Karpas-422 (cell line): Measurements from ENCODE around the gene HIF1A. TPM values are rescaled to one million over a fixed set of nuclear protein-coding genes. Genes with fewer than 3 reads are reported as not detected.

Experiments used
- DNase-seq: peaks from one replicate; pipeline ENCODE4 v3.0.0-alpha.2; 2015
- H2AFZ ChIP-seq: fragments of 200-600 bp; sonication (generic); 2 replicates; pipeline ENCODE4 v1.6.1; 2014; ENCODE audit warnings: antibody characterized with exemption, low read length, mixed read lengths
- H3K27ac ChIP-seq: fragments of 200-600 bp; sonication (generic); 2 replicates; pipeline ENCODE4 v1.5.1; 2014; ENCODE audit warnings: mild to moderate bottlenecking, low read length, moderate library complexity
- H3K27me3 ChIP-seq: fragments of 200-600 bp; sonication (generic); 2 replicates; pipeline ENCODE4 v1.6.1; 2014; ENCODE audit warnings: low read length, mixed read lengths
- H3K36me3 ChIP-seq: fragments of 200-600 bp; sonication (generic); 2 replicates; pipeline ENCODE4 v1.6.1; 2014; ENCODE audit warnings: low read length, mixed read lengths; ENCODE audit not compliant: insufficient read depth
- H3K4me1 ChIP-seq: fragments of 200-600 bp; sonication (generic); 2 replicates; pipeline ENCODE4 v1.6.1; 2014; ENCODE audit warnings: mild to moderate bottlenecking, low read length, mixed read lengths
- H3K4me2 ChIP-seq: fragments of 200-600 bp; sonication (generic); 2 replicates; pipeline ENCODE4 v1.6.1; 2014; ENCODE audit warnings: low read length, low read depth, mild to moderate bottlenecking; ENCODE audit not compliant: poor library complexity, severe bottlenecking
- H3K4me3 ChIP-seq: fragments of 200-600 bp; sonication (generic); 2 replicates; pipeline ENCODE4 v1.5.1; 2014; ENCODE audit warnings: mild to moderate bottlenecking, antibody characterized with exemption, low read length, mixed read lengths
- H3K79me2 ChIP-seq: fragments of 200-600 bp; sonication (generic); 2 replicates; pipeline ENCODE4 v1.6.1; 2014; ENCODE audit warnings: mild to moderate bottlenecking, low read length, mixed read lengths
- H3K9ac ChIP-seq: fragments of 200-600 bp; sonication (generic); 2 replicates; pipeline ENCODE4 v1.6.0; 2014; ENCODE audit warnings: low read length
- H3K9me2 ChIP-seq: fragments of 200-600 bp; sonication (generic), shearing (Covaris generic); replicated peaks from 2 replicates; pipeline ENCODE4 v1.6.0; 2014; ENCODE audit warnings: mild to moderate bottlenecking, low read length, moderate library complexity; ENCODE audit not compliant: insufficient read depth
- H3K9me3 ChIP-seq: fragments of 300-700, 200-600 bp; sonication (generic); 2 replicates; pipeline ENCODE4 v1.6.1; 2014; ENCODE audit warnings: low read length, mixed read lengths
- H4K20me1 ChIP-seq: fragments of 200-600 bp; sonication (generic); 2 replicates; pipeline ENCODE4 v1.6.1; 2014; ENCODE audit warnings: mild to moderate bottlenecking, antibody characterized with exemption, low read length, low read depth; ENCODE audit not compliant: insufficient read depth
- total RNA-seq: library from RNA; depleted of rRNA; stranded (reverse); fragments of >200 nt; shearing (Covaris generic); gene quantifications from 2 replicates; pipeline ENCODE4 v1.2.3, GENCODE V29; 2014; ENCODE audit warnings: low replicate concordance; rRNA removed

HIF1A gene
- 111 and 233 TPM in 2 replicates for total RNA-seq

GRCh38 chr14:61694830-61695694 lies at the start of gene HIF1A:
Gene HIF1A (plus strand): TSS chr14:61695513. CDS start chr14:61695805, 292 bp downstream.
- Histone ChIP-seq H3K9me3 (peaks cover 9% of the 10 kb centered on the region), H3K79me2 (peaks cover 47% of the 10 kb centered on the region), H3K36me3 (peaks cover under 1% of the 10 kb centered on the region; the same call in 1 of the 2 replicates), H2AFZ (peak within 1 kb of the TSS; percentile 36), H3K27me3 (peaks cover 3% of the 10 kb centered on the region; the same call in 1 of the 2 replicates), H3K4me3 (peak within 1 kb of the TSS; percentile 91), H4K20me1 (peaks cover 38% of the 10 kb centered on the region), H3K9me2 (no peaks in the 10 kb centered on the region), H3K9ac (peak within 1 kb of the TSS; percentile 98), H3K4me1 (peaks cover 41% of the 10 kb centered on the region), H3K27ac (peak within 1 kb of the TSS; percentile 87), H3K4me2 (peak within 1 kb of the TSS; percentile 88)
- peak; percentile 100 for DNase-seq

- H4K20me1 ChIP-seq, result no peaks in the 10 kb centered on the region
- H3K36me3 ChIP-seq, result no peaks in the 10 kb centered on the region
- no peak overlapping the region for H3K4me2 ChIP-seq
- H3K9me3 ChIP-seq, result no peaks in the 10 kb centered on the region
- DNase-seq, result no peak
- H3K9ac ChIP-seq, result no peak overlapping the region
- H3K4me1 ChIP-seq, result peaks cover 61% of the 10 kb centered on the region
- H3K27ac ChIP-seq, result peak overlapping the region; percentile 96
- no peaks in the 10 kb centered on the region for H3K79me2 ChIP-seq
- H3K27me3 ChIP-seq, result no peaks in the 10 kb centered on the region
- H2AFZ ChIP-seq, result peak overlapping the region; percentile 11
- H3K4me3 ChIP-seq, result no peak overlapping the region
- H3K9me2 ChIP-seq, result no peaks in the 10 kb centered on the region
Measured at GRCh38 chr14:61646366-61647116, 48.8 kb upstream of the HIF1A start.

- no peak overlapping the region for H2AFZ ChIP-seq
- H4K20me1 ChIP-seq, result no peaks in the 10 kb centered on the region
- H3K4me1 ChIP-seq, result peaks cover 62% of the 10 kb centered on the region
- H3K9me2 ChIP-seq, result no peaks in the 10 kb centered on the region
- no peak overlapping the region for H3K4me2 ChIP-seq
- H3K79me2 ChIP-seq, result no peaks in the 10 kb centered on the region
- no peaks in the 10 kb centered on the region for H3K9me3 ChIP-seq
- no peak overlapping the region for H3K4me3 ChIP-seq
- DNase-seq, result no peak
- no peak overlapping the region for H3K9ac ChIP-seq
- H3K27me3 ChIP-seq, result no peaks in the 10 kb centered on the region
- H3K27ac ChIP-seq, result no peak overlapping the region
- H3K36me3 ChIP-seq, result no peaks in the 10 kb centered on the region
Measured at GRCh38 chr14:61647704-61648103, 47.6 kb upstream of the HIF1A start.

- H3K36me3 ChIP-seq, result no peaks in the 10 kb centered on the region
- no peak for DNase-seq
- H3K9me2 ChIP-seq, result no peaks in the 10 kb centered on the region
- no peak overlapping the region for H3K4me3 ChIP-seq
- no peak overlapping the region for H2AFZ ChIP-seq
- no peaks in the 10 kb centered on the region for H3K9me3 ChIP-seq
- no peaks in the 10 kb centered on the region for H4K20me1 ChIP-seq
- H3K27ac ChIP-seq, result no peak overlapping the region
- no peak overlapping the region for H3K9ac ChIP-seq
- no peaks in the 10 kb centered on the region for H3K79me2 ChIP-seq
- H3K4me1 ChIP-seq, result peaks cover 62% of the 10 kb centered on the region
- H3K4me2 ChIP-seq, result no peak overlapping the region
- H3K27me3 ChIP-seq, result no peaks in the 10 kb centered on the region
Measured at GRCh38 chr14:61648377-61648776, 46.9 kb upstream of the HIF1A start.

GRCh38 chr14:61649283-61649682 lies 46.0 kb upstream of the HIF1A start:
- H4K20me1 ChIP-seq, result no peaks in the 10 kb centered on the region
- peaks cover 62% of the 10 kb centered on the region for H3K4me1 ChIP-seq
- H3K4me3 ChIP-seq, result no peak overlapping the region
- no peaks in the 10 kb centered on the region for H3K79me2 ChIP-seq
- no peaks in the 10 kb centered on the region for H3K9me3 ChIP-seq
- H3K4me2 ChIP-seq, result no peak overlapping the region
- H3K27ac ChIP-seq, result no peak overlapping the region
- no peaks in the 10 kb centered on the region for H3K9me2 ChIP-seq
- H3K9ac ChIP-seq, result no peak overlapping the region
- no peak overlapping the region for H2AFZ ChIP-seq
- no peaks in the 10 kb centered on the region for H3K27me3 ChIP-seq
- no peaks in the 10 kb centered on the region for H3K36me3 ChIP-seq
- DNase-seq, result no peak

- Histone ChIP-seq H3K9ac (no peak overlapping the region), H2AFZ (no peak overlapping the region), H3K4me3 (no peak overlapping the region), H3K36me3 (no peaks in the 10 kb centered on the region), H3K4me1 (peaks cover 45% of the 10 kb centered on the region), H3K27ac (peak overlapping the region; percentile 35), H4K20me1 (no peaks in the 10 kb centered on the region), H3K9me2 (no peaks in the 10 kb centered on the region), H3K79me2 (no peaks in the 10 kb centered on the region), H3K27me3 (no peaks in the 10 kb centered on the region), H3K4me2 (peak overlapping the region; percentile 43), H3K9me3 (no peaks in the 10 kb centered on the region)
- no peak for DNase-seq
Measured at GRCh38 chr14:61651355-61651754, 44.0 kb upstream of the HIF1A start.

GRCh38 chr14:61652526-61653262 lies 42.6 kb upstream of the HIF1A start:
- Histone ChIP-seq H2AFZ (0 out of 2 replicates have a peak overlapping the region, but pooled peaks have one; percentile 3), H3K79me2 (no peaks in the 10 kb centered on the region), H3K27ac (peak overlapping the region; percentile 35), H3K4me3 (no peak overlapping the region), H3K36me3 (no peaks in the 10 kb centered on the region), H3K9me2 (no peaks in the 10 kb centered on the region), H4K20me1 (no peaks in the 10 kb centered on the region), H3K4me2 (peak overlapping the region; percentile 31), H3K27me3 (no peaks in the 10 kb centered on the region), H3K4me1 (peaks cover 39% of the 10 kb centered on the region), H3K9ac (0 out of 2 replicates have a peak overlapping the region, but pooled peaks have one; percentile 6), H3K9me3 (no peaks in the 10 kb centered on the region)
- no peak for DNase-seq
